ENCODE data around the gene JMJD4.

Gene JMJD4

DNA sequence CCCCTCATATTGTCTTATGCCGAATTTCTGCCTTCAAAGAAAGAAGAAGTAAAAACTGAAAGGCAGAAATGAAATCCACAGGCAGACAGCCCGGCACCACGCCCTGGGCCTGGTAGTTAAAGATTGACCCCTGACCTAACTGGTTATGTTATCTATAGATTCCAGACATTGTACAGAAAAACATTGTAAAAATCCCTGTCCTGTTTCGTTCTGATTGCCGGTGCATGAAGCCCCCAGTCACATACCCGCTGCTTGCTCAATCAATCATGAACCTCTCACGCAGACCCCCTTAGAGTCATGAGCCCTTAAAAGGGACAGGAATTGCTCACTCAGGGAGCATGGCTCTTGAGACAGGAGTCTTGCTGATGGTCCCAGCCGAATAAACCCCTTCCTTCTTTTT is 49.3 kb downstream of the JMJD4 start:
- no peak for DNase-seq

Measured in amygdala (tissue), 56 donors.